Liver (tissue), 3 donors: Measurements from ENCODE around the gene THSD7B.

Experiments
- EGR1 ChIP-seq, 2 donors: IDR thresholded peaks; 2 replicates each; pipeline ENCODE4 v1.6.1; 2016 to 2018; ENCODE audit warnings: antibody characterized with exemption in 2 of 2, low read depth in 2 of 2
- JUND ChIP-seq, 2 donors: IDR thresholded peaks; 2 replicates each; pipeline ENCODE4 v1.6.1; 2016; ENCODE audit warnings: antibody characterized with exemption in 2 of 2
- RAD21 ChIP-seq, 2 donors: IDR thresholded peaks; 2 replicates each; pipeline ENCODE4 v1.6.1; 2016; ENCODE audit warnings: antibody characterized with exemption in 2 of 2, mild to moderate bottlenecking in 2 of 2
- RXRA ChIP-seq, 2 donors: IDR thresholded peaks; 2 replicates each; pipeline ENCODE4 v1.6.1; 2017 to 2018; ENCODE audit warnings: antibody characterized with exemption in 2 of 2, mild to moderate bottlenecking in 1 of 2
- SP1 ChIP-seq: IDR thresholded peaks from 2 replicates; pipeline ENCODE4 v1.6.1; 2018; ENCODE audit warnings: antibody characterized with exemption, mild to moderate bottlenecking
- TAF1 ChIP-seq: conservative IDR thresholded peaks from 2 replicates; pipeline ENCODE4 v1.6.1; 2016; ENCODE audit warnings: antibody characterized with exemption, mild to moderate bottlenecking
- YY1 ChIP-seq: IDR thresholded peaks from 2 replicates; pipeline ENCODE4 v1.6.1; 2016; ENCODE audit warnings: antibody characterized with exemption, mild to moderate bottlenecking
- TF ChIP-seq, protein P1 (sequence below): fragments of 150-350 bp; IDR thresholded peaks from 2 replicates; pipeline ENCODE4 v1.5.1; 2017; ENCODE audit warnings: improper control_type of control experiment, low read depth, low read length; ENCODE audit not compliant: missing input control
- TF ChIP-seq, protein P2 (sequence below): IDR thresholded peaks from 2 replicates; pipeline ENCODE4 v1.6.1; 2016; ENCODE audit warnings: antibody characterized with exemption, mild to moderate bottlenecking
- TF ChIP-seq, protein P3 (sequence below): IDR thresholded peaks from 2 replicates; pipeline ENCODE4 v1.6.1; 2016; ENCODE audit warnings: antibody characterized with exemption
- donor health status: healthy.
- donor health status: healthy.

DNA sequence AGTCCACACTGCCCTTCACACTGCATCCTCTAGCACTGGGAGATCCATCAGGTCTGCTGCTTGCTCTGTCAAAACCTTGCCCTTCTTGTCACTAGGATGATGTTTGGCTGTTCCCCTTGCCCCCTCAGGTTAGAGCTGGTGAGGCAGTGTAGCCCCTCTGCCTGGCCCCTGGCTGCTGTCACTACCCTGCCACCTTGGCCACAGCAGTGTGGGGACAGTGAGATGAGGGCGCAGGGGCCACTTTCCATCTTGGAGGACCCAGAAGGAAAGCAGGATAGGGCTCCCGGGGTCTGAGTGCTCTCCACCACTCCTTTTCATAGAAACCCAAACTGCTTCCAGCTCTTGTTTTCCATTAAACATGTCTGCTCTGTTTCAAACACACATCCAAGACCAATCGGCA, 19.9 kb downstream of the THSD7B start:
- TF ChIP-seq, protein P1, sequence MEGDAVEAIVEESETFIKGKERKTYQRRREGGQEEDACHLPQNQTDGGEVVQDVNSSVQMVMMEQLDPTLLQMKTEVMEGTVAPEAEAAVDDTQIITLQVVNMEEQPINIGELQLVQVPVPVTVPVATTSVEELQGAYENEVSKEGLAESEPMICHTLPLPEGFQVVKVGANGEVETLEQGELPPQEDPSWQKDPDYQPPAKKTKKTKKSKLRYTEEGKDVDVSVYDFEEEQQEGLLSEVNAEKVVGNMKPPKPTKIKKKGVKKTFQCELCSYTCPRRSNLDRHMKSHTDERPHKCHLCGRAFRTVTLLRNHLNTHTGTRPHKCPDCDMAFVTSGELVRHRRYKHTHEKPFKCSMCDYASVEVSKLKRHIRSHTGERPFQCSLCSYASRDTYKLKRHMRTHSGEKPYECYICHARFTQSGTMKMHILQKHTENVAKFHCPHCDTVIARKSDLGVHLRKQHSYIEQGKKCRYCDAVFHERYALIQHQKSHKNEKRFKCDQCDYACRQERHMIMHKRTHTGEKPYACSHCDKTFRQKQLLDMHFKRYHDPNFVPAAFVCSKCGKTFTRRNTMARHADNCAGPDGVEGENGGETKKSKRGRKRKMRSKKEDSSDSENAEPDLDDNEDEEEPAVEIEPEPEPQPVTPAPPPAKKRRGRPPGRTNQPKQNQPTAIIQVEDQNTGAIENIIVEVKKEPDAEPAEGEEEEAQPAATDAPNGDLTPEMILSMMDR, result no peak
- no peak for TF ChIP-seq EGR1 (IDR thresholded peaks at IDR 0.05; ENCODE audit: low read depth in 2 of 2)
- no peak for TF ChIP-seq JUND (IDR thresholded peaks at IDR 0.05)
- no peak for TF ChIP-seq SP1
- TF ChIP-seq, protein P2, sequence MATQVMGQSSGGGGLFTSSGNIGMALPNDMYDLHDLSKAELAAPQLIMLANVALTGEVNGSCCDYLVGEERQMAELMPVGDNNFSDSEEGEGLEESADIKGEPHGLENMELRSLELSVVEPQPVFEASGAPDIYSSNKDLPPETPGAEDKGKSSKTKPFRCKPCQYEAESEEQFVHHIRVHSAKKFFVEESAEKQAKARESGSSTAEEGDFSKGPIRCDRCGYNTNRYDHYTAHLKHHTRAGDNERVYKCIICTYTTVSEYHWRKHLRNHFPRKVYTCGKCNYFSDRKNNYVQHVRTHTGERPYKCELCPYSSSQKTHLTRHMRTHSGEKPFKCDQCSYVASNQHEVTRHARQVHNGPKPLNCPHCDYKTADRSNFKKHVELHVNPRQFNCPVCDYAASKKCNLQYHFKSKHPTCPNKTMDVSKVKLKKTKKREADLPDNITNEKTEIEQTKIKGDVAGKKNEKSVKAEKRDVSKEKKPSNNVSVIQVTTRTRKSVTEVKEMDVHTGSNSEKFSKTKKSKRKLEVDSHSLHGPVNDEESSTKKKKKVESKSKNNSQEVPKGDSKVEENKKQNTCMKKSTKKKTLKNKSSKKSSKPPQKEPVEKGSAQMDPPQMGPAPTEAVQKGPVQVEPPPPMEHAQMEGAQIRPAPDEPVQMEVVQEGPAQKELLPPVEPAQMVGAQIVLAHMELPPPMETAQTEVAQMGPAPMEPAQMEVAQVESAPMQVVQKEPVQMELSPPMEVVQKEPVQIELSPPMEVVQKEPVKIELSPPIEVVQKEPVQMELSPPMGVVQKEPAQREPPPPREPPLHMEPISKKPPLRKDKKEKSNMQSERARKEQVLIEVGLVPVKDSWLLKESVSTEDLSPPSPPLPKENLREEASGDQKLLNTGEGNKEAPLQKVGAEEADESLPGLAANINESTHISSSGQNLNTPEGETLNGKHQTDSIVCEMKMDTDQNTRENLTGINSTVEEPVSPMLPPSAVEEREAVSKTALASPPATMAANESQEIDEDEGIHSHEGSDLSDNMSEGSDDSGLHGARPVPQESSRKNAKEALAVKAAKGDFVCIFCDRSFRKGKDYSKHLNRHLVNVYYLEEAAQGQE, result no peak
- TF ChIP-seq, protein P3, sequence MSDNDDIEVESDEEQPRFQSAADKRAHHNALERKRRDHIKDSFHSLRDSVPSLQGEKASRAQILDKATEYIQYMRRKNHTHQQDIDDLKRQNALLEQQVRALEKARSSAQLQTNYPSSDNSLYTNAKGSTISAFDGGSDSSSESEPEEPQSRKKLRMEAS, result no peak
- no peak for TF ChIP-seq TAF1
- no peak for TF ChIP-seq RXRA (IDR thresholded peaks at IDR 0.05)
- no peak for TF ChIP-seq RAD21 (IDR thresholded peaks at IDR 0.05)
- TF ChIP-seq YY1, result no peak
